Fibroblast of lung (primary cell): ENCODE data around the gene TOGARAM2. TPM values are rescaled to one million over a fixed set of nuclear protein-coding genes. Genes with fewer than 3 reads are reported as not detected.

Experiments used
- DNase-seq, 2 donors: peaks; one replicate each; pipeline versions ENCODE4 v3.0.0 to v3.0.0-alpha.2; 2010; ENCODE audit warnings: low read depth in 2 of 2
- H2AFZ ChIP-seq: 2 replicates; pipeline ENCODE4 v1.5.1; 2012; ENCODE audit warnings: low read length, control low read depth, inconsistent platforms
- H3K27ac ChIP-seq: 2 replicates; pipeline ENCODE4 v1.5.1; 2011; ENCODE audit warnings: low read length, control low read depth; ENCODE audit not compliant: insufficient read depth
- H3K27me3 ChIP-seq: 2 replicates; pipeline ENCODE4 v1.5.1; 2011; ENCODE audit warnings: mild to moderate bottlenecking, low read length; ENCODE audit not compliant: control insufficient read depth, insufficient read depth
- H3K36me3 ChIP-seq: 2 replicates; pipeline ENCODE4 v1.5.1; 2011; ENCODE audit warnings: low read length; ENCODE audit not compliant: control insufficient read depth, insufficient read depth
- H3K4me1 ChIP-seq: 2 replicates; pipeline ENCODE4 v1.5.1; 2011; ENCODE audit warnings: low read length; ENCODE audit not compliant: control insufficient read depth, insufficient read depth; ENCODE audit errors: extremely low read depth
- H3K4me2 ChIP-seq: 2 replicates; pipeline ENCODE4 v1.5.1; 2011; ENCODE audit warnings: low read length, control low read depth; ENCODE audit not compliant: insufficient read depth; ENCODE audit errors: extremely low read depth
- H3K4me3 ChIP-seq, 4 experiments: fragments of 200-600 bp in 1 of 4; sonication (generic) in 1 of 4; replicated peaks in 1 of 4; 2 replicates each; pipeline ENCODE4 v1.5.1; 2011 to 2016; ENCODE audit warnings: low read length in 4 of 4, low read depth in 3 of 4, mild to moderate bottlenecking in 3 of 4, control low read depth in 2 of 4, inconsistent platforms in 1 of 4, mixed read lengths in 1 of 4; ENCODE audit not compliant: insufficient read depth in 1 of 4; ENCODE audit errors: control extremely low read depth in 1 of 4
- H3K79me2 ChIP-seq: 2 replicates; pipeline ENCODE4 v1.5.1; 2012; ENCODE audit warnings: mild to moderate bottlenecking, low read length, inconsistent platforms; ENCODE audit not compliant: control insufficient read depth, insufficient read depth
- H3K9ac ChIP-seq: 2 replicates; pipeline ENCODE4 v1.5.1; 2011; ENCODE audit warnings: mild to moderate bottlenecking, low read length, control low read depth; ENCODE audit not compliant: insufficient read depth
- H3K9me3 ChIP-seq: 2 replicates; pipeline ENCODE4 v1.5.1; 2012; ENCODE audit warnings: low read depth, low read length; ENCODE audit not compliant: control insufficient read depth, insufficient read depth
- H4K20me1 ChIP-seq: 2 replicates; pipeline ENCODE4 v1.5.1; 2011; ENCODE audit warnings: low read length; ENCODE audit not compliant: control insufficient read depth, insufficient read depth; ENCODE audit errors: extremely low read depth
- EZH2 ChIP-seq: IDR thresholded peaks from 2 replicates; pipeline ENCODE4 v1.5.1; 2012; ENCODE audit warnings: low read length, control low read depth, mild to moderate bottlenecking; ENCODE audit errors: missing control alignments
- polyA plus RNA-seq, 2 donors: library from polyadenylated mRNA; depleted of rRNA in 1 of 2; stranded (reverse) in 1 of 2; unstranded in 1 of 2; fragments of >200 nt; gene quantifications; 2 replicates each; pipeline ENCODE4 v1.2.1, GENCODE V29; 2011 to 2012; ENCODE audit warnings: missing spikeins in 1 of 2
- total RNA-seq: library from RNA; depleted of rRNA; stranded (reverse); fragments of >200 nt; gene quantifications from 2 replicates; pipeline ENCODE4 v1.2.1, GENCODE V29; 2014
- TF ChIP-seq, protein P1 (sequence below), 2 donors: IDR thresholded peaks in 1 of 2; conservative IDR thresholded peaks in 1 of 2; 1 replicate in 1 of 2; 2 replicates in 1 of 2; pipeline ENCODE4 v1.5.1; 2011 to 2012; ENCODE audit warnings: low read length in 2 of 2, control low read depth in 1 of 2, inconsistent platforms in 1 of 2, low read depth in 1 of 2, mild to moderate bottlenecking in 1 of 2

TOGARAM2 gene
- total and polyA plus RNA-seq, 2 donors (not counting 1 experiment from before 2014, with no cell fraction given), result 0.15 to 0.33 TPM

DNA sequence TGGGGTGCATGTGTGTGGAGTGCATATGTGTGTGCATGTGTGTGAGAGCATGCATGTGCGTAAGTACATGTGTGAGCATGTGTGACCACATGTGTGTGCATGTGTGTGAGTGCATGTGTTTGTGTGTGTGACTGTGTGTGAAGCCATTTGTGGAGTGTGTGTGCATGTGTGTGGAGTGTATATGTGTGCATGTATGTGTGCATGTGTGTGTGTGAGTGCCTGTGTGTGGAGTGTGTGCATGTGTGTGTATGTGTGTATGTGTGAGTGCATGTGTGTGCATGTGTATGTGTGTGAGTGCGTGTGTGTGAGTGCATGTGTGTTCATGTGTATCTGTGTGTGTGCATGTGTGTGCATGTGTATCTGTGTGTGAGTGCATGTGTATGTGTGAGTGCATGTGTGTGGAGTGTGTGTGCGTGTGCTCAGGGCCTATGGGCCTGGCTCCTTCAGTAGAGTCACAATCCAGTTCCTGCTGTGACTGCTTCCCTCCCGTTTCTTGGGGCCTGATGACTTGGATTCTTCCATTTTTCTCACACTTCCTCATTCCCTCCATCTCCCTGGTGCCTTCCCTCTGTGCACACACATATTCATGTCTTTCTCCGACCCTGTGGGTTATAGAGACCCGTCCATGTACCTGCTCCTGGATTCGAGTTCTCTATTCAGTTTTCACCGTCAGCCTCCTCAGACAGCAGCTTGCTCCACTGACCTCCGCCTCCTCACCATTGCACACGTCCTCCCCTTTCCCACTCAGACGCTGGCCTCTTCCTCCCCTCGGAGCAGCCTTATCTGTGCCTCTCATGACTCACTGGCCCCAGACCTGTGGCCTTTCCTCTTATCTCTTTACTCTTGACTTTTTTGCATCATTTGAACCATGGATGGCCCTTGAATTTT is 25.2 kb downstream of the TOGARAM2 start:
- Histone ChIP-seq H3K4me1 (no peaks in the 10 kb centered on the region), H3K4me3 (no peak overlapping the region), H4K20me1 (no peaks in the 10 kb centered on the region), H3K27ac (no peak overlapping the region), H3K9me3 (peaks cover 2% of the 10 kb centered on the region), H3K79me2 (no peaks in the 10 kb centered on the region), H3K9ac (no peak overlapping the region), H3K4me2 (no peak overlapping the region), H3K27me3 (no peaks in the 10 kb centered on the region), H3K36me3 (no peaks in the 10 kb centered on the region), H2AFZ (no peak overlapping the region)
- no peak for DNase-seq
- no peak for TF ChIP-seq EZH2
- TF ChIP-seq, protein P1, sequence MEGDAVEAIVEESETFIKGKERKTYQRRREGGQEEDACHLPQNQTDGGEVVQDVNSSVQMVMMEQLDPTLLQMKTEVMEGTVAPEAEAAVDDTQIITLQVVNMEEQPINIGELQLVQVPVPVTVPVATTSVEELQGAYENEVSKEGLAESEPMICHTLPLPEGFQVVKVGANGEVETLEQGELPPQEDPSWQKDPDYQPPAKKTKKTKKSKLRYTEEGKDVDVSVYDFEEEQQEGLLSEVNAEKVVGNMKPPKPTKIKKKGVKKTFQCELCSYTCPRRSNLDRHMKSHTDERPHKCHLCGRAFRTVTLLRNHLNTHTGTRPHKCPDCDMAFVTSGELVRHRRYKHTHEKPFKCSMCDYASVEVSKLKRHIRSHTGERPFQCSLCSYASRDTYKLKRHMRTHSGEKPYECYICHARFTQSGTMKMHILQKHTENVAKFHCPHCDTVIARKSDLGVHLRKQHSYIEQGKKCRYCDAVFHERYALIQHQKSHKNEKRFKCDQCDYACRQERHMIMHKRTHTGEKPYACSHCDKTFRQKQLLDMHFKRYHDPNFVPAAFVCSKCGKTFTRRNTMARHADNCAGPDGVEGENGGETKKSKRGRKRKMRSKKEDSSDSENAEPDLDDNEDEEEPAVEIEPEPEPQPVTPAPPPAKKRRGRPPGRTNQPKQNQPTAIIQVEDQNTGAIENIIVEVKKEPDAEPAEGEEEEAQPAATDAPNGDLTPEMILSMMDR (conservative IDR thresholded peaks at IDR 0.05 in 1 of 2, IDR thresholded peaks at IDR 0.05 in 1 of 2; ENCODE audit: low read depth in 1 of 2, low read length in 2 of 2), result no peak

DNA sequence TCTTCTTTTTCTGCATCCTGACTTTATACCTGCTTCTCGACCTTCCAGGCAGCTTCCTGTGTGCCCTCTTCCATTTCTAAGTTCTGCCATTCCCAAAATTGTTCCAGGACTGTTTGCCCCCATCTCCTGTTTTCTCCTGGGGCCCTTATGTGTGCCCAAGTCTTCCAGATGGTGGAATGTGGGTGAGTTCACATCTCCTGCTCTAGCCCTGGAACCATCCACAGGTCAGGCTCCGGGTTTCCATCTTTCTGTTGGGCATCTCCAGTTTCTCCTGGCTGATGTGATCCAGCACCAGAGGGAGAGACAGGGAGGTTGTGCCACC is 25.8 kb downstream of the TOGARAM2 start:
- Histone ChIP-seq H3K4me2 (no peak overlapping the region), H3K4me1 (no peaks in the 10 kb centered on the region), H3K27ac (no peak overlapping the region), H3K4me3 (no peak overlapping the region), H2AFZ (no peak overlapping the region), H3K9me3 (peaks cover 2% of the 10 kb centered on the region), H3K27me3 (no peaks in the 10 kb centered on the region), H3K9ac (no peak overlapping the region), H3K36me3 (no peaks in the 10 kb centered on the region), H4K20me1 (no peaks in the 10 kb centered on the region), H3K79me2 (no peaks in the 10 kb centered on the region)
- no peak for DNase-seq
- TF ChIP-seq, protein P1 (conservative IDR thresholded peaks at IDR 0.05 in 1 of 2, IDR thresholded peaks at IDR 0.05 in 1 of 2; ENCODE audit: low read depth in 1 of 2, low read length in 2 of 2), result no peak
- TF ChIP-seq EZH2, result no peak

DNA sequence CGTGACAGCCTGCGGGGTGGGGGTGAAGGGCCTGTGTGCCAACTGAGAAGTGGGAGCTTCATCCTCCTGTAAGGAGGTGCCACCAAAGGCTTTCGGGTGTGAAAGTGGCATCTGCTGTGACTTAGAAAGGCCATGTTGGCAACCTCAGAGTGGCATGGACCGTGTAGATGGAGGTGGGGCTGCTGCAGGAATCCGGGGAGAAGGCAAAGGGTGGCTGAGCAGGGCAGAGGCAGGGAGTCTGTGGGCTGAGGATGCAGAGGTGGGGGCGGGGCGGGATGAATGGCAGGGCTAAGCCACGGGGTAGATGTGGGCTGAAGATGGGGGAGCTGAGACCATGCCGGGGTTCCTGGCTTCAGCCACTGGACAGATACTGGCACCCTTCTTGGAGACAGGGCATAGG is 28.2 kb downstream of the TOGARAM2 start:
- Histone ChIP-seq H3K9me3 (peaks cover 2% of the 10 kb centered on the region), H3K79me2 (no peaks in the 10 kb centered on the region), H3K36me3 (no peaks in the 10 kb centered on the region), H3K27me3 (no peaks in the 10 kb centered on the region), H3K4me1 (no peaks in the 10 kb centered on the region), H3K4me3 (no peak overlapping the region), H3K4me2 (no peak overlapping the region), H2AFZ (no peak overlapping the region), H3K27ac (no peak overlapping the region), H3K9ac (no peak overlapping the region), H4K20me1 (no peaks in the 10 kb centered on the region)
- TF ChIP-seq, protein P1 (conservative IDR thresholded peaks at IDR 0.05 in 1 of 2, IDR thresholded peaks at IDR 0.05 in 1 of 2; ENCODE audit: low read depth in 1 of 2, low read length in 2 of 2), result no peak
- no peak for TF ChIP-seq EZH2
- DNase-seq, result no peak
